CD4-positive, alpha-beta T cell treated with Interleukin-15 for 1 hour (primary cell): ENCODE data around the gene MORF4L1.
A peak's percentile ranks its signal among the peaks of the same experiment; 100 is the strongest.
"Not testable (repeated sequence)": the region's sequence is repeated elsewhere in the genome, so short reads cannot be mapped to it uniquely, and the experiment has no call there.

Source experiments
- DNase-seq: peaks from one replicate; pipeline ENCODE4 v3.0.0-alpha.2; 2020

Gene MORF4L1

GRCh38 chr15:78859971-78860719, 12.5 kb upstream of the MORF4L1 start:
- peak; percentile 67 for DNase-seq

DNA sequence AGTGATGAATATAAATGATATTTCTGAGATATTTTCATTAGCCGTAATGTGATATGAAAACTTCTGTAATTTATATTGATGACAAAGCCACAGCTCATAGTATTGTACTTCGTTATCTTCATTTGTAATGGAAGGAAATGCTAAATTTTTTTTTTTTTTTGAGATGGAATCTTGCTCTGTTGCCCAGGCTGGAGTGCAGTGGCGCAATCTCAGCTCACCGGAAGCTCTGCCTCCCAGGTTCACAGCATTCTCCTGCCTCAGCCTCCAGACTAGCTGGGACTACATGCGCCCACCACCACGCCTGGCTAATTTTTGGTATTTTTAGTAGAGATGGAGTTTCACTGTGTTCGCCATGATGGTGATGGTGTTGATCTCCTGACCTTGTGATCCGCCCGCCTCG, 7.1 kb upstream of the MORF4L1 start:
- not testable (repeated sequence) for DNase-seq

DNA sequence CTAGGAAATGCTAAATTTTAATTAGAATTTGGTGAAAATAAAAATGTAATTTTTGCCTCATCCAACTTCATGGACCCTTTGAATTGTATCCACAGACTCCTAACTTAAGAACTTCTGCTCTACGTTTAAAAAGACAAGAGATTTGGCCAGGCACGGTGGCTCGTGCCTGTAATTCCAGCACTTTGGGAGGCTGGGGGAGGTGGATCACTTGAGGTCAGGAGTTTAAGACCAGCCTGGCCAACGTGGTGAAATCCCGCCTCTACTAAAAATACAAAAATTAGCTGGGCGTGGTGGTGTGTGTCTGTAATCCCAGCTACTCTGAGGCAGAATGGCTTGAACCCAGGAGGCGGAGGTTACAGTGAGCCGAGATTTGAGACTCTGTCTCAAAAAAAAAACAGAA, 6.7 kb upstream of the MORF4L1 start:
- not testable (repeated sequence) for DNase-seq

DNA sequence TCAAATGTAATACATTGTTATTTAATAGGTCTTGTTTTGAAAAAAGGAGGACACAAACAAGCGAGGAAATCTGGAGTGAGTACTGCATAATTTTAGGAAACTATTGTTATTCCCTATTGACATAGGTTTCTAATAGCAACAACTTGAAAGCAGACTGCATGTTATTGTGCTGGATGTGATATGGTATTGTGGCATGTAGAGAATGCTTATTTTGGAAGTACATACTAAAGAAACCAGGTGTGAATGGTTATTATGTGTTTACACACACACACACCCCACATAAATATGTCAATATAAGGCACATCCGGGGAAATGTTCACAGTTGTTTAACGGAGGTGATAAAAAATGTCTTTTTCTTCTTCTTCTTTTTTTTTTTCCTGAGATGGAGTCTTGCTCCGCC, 5.9 kb upstream of the MORF4L1 start:
- DNase-seq, result no peak

- DNase-seq, result no peak
These were observed 4.3 kb upstream of the MORF4L1 start for GRCh38 chr15:78868366-78868765.

- DNase-seq, result not testable (repeated sequence)
These were observed 1.1 kb upstream of the MORF4L1 start for GRCh38 chr15:78871483-78872127.

- DNase-seq, result peak; percentile 92
These were observed 492 bp downstream of the MORF4L1 start for GRCh38 chr15:78872972-78873792.

DNA sequence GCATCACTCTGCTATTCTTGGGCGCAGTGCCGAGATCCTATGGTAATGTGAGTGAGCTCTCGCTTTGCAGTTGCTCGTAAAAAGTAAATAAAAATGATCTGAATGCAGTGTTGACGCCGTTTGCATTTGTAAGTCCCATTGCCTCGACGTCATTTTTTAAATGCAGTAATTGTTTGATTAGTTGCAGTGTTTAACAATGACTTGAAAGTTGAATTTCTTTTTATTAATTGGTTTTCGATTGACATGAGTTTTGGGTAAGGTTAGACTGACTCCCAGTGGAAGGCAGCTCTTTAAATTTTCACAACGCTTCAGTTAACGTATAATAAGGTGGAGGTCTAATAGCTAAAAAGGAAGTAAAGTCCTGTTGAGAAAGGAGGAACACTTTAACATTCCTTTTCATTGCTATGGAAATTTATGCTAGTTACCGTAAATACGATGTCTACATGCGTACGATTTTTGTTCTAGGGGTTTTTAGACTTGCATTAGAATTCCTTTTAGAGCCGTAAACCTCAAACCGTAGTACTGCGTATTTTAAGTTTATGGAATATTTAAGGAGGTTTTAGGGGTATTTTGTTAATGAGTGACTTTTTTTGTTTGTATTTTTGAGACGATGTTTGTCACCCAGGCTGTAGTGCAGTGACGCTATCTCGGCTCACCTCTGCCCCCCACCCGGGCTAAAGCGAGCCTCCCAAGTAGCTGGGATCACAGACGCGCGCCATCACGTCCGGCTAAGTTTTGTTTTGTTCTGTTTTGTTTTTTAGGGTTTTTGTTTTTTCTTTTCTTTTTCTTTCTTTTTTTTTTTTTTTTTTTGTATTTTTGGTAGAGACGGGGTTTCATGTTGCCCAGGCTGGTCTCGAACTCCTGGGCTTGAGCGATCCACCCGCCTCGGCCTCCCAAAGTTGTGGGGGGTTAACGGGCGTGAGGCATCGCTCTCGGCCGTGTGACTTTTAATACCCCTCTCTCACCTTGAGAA, 1.4 kb downstream of the MORF4L1 start:
- DNase-seq, result peak; percentile 70

- DNase-seq, result no peak
These were observed 2.6 kb downstream of the MORF4L1 start for GRCh38 chr15:78875107-78875914.

- DNase-seq, result not testable (repeated sequence)
These were observed 4.3 kb downstream of the MORF4L1 start for GRCh38 chr15:78876954-78877353.

DNA sequence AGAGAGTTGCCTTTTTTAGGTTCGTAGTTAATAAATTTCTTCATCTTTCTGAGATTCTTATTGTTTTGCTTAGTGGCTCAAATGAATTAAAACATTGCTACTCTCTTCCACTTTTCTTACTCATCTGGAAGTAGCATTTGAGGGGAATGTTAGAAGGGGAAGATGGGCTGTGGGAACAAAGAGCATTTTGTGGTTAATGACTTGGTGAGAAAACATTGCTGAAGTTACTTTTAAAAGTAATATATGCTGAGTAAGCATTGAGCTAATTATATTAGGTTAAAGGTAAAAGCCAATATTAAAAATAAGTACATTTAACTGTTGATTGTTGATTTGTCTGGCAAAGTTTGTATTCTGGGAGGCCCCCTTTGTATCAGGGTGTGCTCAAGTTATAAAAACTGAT, 5.7 kb downstream of the MORF4L1 start:
- no peak for DNase-seq

DNA sequence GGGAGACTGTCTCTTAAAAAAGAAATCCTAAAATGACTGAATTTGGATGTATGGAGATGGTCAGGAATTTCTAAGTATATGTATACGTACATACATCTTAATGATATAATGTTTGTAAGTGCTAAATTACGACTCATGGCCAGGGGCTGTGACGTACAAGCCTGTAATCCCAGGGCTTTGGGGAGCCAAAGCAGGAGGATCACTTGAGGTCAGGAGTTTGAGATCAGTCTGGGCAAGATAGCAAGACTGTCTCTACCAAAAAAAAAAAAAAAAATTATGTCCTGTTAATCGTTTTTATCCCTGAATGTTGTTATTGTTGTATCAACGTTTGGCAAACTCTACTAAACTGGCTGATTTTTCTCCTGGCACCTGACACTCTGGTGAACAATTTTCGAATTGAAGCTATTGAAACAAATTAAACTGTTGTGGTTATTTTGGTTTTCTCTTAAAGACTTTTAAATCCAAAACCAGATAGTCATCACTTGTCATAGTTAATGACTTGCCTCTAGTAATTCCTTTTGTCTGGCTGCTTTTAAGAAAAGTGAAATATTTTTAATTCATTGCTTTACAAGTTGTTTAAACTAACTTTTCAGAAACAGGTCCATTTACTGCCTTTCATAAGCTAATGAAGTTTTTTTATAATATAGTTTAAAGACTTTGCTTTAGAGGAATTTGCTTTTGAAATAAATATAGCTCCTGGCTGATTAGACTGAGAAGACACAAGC, 7.0 kb downstream of the MORF4L1 start:
- DNase-seq, result no peak

DNA sequence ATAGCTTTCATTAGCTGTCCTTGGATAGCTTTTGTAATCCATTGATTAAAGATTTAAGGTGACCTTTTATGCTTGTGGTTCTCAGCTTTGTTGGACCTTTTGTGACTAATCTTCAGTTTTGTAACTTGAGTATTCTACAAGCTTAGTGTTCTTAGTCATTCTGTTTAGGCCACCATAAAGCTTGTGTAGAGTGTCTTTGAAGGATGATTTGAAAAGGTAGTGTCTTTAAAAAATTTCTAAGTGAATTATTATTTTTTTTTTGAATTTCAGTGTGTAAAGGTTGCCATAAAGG, 7.5 kb downstream of the MORF4L1 start:
- DNase-seq, result no peak

DNA sequence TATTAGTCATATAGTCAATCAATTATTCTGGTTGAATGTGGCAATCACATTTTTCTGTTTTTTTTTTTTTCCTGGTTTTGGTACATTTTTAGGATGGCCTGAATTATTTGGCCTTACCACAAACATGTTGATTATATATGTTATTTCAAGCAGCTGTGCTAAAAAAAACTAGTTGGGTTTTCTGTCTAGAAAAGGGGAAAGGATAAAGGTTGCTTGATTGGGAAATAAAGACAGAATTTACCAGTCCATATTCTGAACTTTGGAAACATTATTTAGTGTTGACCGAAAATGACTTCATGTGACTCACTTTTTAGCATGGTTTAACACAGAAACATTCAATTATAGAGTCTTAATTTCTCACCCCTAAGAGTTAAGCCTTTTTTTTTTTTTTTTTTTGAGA, 8.1 kb downstream of the MORF4L1 start:
- no peak for DNase-seq

DNA sequence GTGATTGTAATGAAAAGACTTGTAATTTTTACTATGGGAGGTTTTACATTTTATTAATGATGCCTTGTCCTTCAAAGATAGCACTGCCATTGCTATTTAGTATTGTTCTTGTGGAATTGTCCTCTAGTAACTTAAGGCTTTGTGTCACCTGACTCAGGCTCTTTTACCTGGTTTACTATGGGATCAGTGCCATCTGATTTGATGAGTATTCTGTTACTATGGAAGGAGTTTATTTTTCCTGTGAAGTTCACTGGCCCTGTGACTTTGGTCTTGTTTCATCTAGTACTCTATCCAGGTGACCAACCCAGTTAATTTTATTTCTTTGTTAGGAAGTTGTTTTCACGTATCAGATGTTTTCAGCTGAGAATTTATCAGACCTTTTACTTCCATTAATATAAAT, 9.0 kb downstream of the MORF4L1 start:
- no peak for DNase-seq

- no peak for DNase-seq
These were observed 16.3 kb downstream of the MORF4L1 start for GRCh38 chr15:78889000-78889399.

DNA sequence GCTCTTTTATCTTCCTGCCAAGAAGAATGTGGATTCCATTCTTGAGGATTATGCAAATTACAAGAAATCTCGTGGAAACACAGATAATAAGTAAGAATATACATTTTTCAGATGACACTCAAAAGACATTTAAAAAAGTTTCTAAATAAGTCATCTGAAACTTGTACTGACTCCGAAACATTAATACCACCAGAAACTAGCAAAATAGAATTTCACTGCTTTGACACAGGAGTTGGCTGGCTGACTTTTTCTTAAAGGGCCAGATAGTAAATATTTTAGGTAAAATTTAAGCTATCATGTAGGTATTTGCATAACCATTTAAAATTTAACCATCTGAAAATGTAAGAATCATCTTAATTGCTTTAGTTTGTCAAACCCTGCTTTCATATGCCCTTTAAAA, 20.8 kb downstream of the MORF4L1 start:
- no peak for DNase-seq

GRCh38 chr15:78895471-78895870, 22.8 kb downstream of the MORF4L1 start:
- no peak for DNase-seq

- no peak for DNase-seq
These were observed 25.9 kb downstream of the MORF4L1 start for GRCh38 chr15:78898540-78898939.

- not testable (repeated sequence) for DNase-seq
These were observed 28.3 kb downstream of the MORF4L1 start for GRCh38 chr15:78900819-78901533.
